Measurements from ENCODE around the gene NPW.

DNA sequence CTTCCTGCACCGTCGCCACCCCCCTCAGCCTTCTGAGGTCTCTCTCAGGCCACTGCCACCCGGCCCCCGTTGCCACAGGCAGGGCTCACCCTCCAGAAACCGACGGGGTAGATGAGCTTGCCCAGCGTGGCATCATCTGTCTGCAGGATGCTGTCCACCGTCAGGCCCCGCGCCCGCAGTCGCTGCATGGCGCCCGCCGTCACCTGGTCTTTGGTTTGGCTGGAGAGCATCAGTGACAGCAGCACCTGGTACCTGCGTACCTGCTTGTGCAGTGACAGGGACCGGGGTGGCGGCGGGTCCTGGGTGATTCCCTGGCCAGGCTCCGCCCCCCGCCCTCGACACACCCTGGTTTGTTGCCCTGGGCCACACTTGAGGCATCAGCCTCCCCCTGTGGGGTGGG is 25.0 kb downstream of the NPW start:
- TF ChIP-seq BACH2 (CRISPR knock-in tag; IDR thresholded peaks at IDR 0.05; ENCODE audit: borderline replicate concordance) (no peak), ZFP3 (CRISPR knock-in tag; IDR thresholded peaks at IDR 0.05) (no peak), ZC3H10 (CRISPR knock-in tag; IDR thresholded peaks at IDR 0.05) (no peak), ZFP30 (CRISPR knock-in tag; IDR thresholded peaks at IDR 0.05) (no peak), SNAI2 (CRISPR knock-in tag; IDR thresholded peaks at IDR 0.05) (no peak), ESRRG (CRISPR knock-in tag; IDR thresholded peaks at IDR 0.05) (no peak), ARNTL (CRISPR knock-in tag; IDR thresholded peaks at IDR 0.05; ENCODE audit: borderline replicate concordance, low read depth) (no peak), ZNF70 (CRISPR knock-in tag; IDR thresholded peaks at IDR 0.05) (no peak), ISL1 (CRISPR knock-in tag; IDR thresholded peaks at IDR 0.05) (no peak), RARB (CRISPR knock-in tag; IDR thresholded peaks at IDR 0.05) (no peak)
- TF ChIP-seq, protein P1, sequence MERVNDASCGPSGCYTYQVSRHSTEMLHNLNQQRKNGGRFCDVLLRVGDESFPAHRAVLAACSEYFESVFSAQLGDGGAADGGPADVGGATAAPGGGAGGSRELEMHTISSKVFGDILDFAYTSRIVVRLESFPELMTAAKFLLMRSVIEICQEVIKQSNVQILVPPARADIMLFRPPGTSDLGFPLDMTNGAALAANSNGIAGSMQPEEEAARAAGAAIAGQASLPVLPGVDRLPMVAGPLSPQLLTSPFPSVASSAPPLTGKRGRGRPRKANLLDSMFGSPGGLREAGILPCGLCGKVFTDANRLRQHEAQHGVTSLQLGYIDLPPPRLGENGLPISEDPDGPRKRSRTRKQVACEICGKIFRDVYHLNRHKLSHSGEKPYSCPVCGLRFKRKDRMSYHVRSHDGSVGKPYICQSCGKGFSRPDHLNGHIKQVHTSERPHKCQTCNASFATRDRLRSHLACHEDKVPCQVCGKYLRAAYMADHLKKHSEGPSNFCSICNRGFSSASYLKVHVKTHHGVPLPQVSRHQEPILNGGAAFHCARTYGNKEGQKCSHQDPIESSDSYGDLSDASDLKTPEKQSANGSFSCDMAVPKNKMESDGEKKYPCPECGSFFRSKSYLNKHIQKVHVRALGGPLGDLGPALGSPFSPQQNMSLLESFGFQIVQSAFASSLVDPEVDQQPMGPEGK (CRISPR knock-in tag; IDR thresholded peaks at IDR 0.05; ENCODE audit: borderline replicate concordance), result no peak
- TF ChIP-seq, protein P2, sequence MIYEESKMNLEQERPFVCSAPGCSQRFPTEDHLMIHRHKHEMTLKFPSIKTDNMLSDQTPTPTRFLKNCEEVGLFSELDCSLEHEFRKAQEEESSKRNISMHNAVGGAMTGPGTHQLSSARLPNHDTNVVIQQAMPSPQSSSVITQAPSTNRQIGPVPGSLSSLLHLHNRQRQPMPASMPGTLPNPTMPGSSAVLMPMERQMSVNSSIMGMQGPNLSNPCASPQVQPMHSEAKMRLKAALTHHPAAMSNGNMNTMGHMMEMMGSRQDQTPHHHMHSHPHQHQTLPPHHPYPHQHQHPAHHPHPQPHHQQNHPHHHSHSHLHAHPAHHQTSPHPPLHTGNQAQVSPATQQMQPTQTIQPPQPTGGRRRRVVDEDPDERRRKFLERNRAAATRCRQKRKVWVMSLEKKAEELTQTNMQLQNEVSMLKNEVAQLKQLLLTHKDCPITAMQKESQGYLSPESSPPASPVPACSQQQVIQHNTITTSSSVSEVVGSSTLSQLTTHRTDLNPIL (CRISPR knock-in tag; IDR thresholded peaks at IDR 0.05; ENCODE audit: low read depth), result no peak
